GM13977 (cell line): ENCODE data around the gene LY9.

Experiments used
- DNase-seq: peaks from one replicate; pipeline ENCODE4 v3.0.0; 2012; ENCODE audit warnings: low spot score
- CTCF ChIP-seq: IDR thresholded peaks from 2 replicates; pipeline ENCODE4 v1.5.1; 2012; ENCODE audit warnings: mild to moderate bottlenecking, control low read depth; ENCODE audit not compliant: insufficient read depth; ENCODE audit errors: extremely low read depth, missing control alignments
- in situ Hi-C: fragments of 300-500 bp; cut with MboI; formaldehyde crosslinking; loops from one replicate; pipeline ENCODE4 v1.12.0; 2022; ENCODE audit warnings: low sequenced_read_pairs, low pct_unique_long_range_greater_than_20kb, mixed read lengths, inconsistent platforms; ENCODE audit not compliant: unreplicated experiment

Gene LY9

GRCh38 chr1:160829766-160830165 lies 33.8 kb downstream of the LY9 start:
- in situ Hi-C loops = loop anchor here (5.0 to 25.0 kb wide), 3 partner anchors 32 to 417 kb away; partner anchors contain the start of genes LY9 and VANGL2
- no peak for DNase-seq

GRCh38 chr1:160830321-160831153 lies 34.6 kb downstream of the LY9 start:
- peak; percentile 81 for TF ChIP-seq CTCF

More at GRCh38 chr1:160829766-160830165, 33.8 kb downstream of the LY9 start:
- TF ChIP-seq CTCF = no peak

DNA sequence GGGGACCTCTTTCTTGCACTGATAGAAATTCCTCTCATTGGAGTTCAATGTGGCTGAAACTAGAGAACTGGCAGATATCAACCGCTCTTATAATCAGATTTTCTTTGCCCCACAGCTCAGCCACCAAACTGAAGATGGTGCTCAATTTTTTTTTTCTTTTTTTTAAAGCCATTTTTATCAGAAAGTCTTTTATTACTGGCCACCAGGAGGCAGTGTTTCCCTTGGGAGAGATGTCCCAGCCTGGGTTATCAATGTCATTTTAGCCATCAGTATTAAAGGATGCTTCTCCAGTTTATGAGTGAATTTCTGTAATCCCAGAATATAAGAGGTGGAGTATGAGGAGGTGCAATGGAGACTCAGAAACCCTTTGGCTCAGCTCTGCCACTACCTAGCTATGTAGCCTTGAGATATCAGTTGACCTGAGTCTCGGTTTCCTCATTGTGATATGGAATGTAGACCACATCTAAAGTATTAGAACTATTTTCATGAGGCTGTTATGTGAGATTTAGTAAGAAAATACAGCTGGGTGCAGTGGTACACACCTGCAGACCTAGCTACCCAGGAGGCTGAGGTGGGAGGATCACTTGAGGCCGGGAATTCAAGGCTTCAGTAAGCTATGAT lies 39.1 kb downstream of the LY9 start:
- in situ Hi-C loops = loop anchor here (5.0 to 25.0 kb wide), 3 partner anchors 38 to 423 kb away; partner anchors contain the start of genes LY9 and VANGL2
- TF ChIP-seq CTCF = peak; percentile 73
- peak; percentile 25 for DNase-seq

More at GRCh38 chr1:160830321-160831153, 34.6 kb downstream of the LY9 start:
- in situ Hi-C loops = loop anchor here (5.0 to 25.0 kb wide), 3 partner anchors 33 to 418 kb away; partner anchors contain the start of genes LY9 and VANGL2
- DNase-seq = peak; percentile 53

DNA sequence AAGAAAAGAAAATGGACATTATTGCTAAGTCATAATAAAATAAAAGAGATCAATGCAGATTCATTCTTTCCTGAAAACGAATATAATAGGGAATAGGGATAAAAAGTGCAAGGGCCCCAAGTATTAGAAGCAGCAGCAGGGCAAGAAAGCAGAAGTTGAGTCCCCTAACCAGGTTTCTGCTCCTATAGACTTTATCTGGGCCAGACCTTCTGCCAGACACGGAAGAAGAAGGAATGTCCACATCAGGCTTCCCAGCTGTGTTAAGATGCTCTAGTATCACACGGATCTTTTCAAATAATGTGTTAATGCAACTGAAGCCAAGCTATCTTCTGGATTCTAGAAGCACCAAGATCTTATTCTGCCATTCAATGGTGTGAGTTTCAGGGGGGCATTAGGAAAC lies 39.8 kb downstream of the LY9 start:
- in situ Hi-C loops = loop anchor here (10.0 to 25.0 kb wide), 2 partner anchors 61 to 423 kb away; partner anchors contain the start of gene VANGL2
- no peak for TF ChIP-seq CTCF
- DNase-seq = no peak

DNA sequence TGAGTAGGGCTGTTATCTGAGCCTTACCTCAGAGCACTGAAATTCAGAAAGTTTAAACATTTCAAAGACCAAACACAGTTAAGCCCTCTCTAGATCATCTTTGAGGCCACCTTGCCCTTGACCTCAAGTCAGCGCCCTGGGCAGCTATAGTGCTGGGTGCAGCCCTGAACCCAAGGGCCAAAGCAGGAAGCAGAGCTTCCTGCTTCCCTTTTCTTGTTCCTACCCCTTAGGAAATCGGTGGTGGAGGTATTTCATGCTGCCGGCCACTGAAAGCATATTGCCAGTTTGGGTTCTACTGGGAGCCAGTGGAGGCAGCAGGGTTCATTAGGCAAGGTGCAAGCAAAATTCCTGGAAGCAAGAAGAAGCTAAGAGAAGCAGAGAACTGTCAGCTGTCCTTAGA lies 40.6 kb downstream of the LY9 start:
- TF ChIP-seq CTCF = no peak
- in situ Hi-C loops = loop anchor here (10.0 to 25.0 kb wide), 2 partner anchors 62 to 424 kb away; partner anchors contain the start of gene VANGL2

GRCh38 chr1:160836981-160837557 lies 41.1 kb downstream of the LY9 start:
- no peak for TF ChIP-seq CTCF
- in situ Hi-C loops = loop anchor here (10.0 to 25.0 kb wide), 2 partner anchors 62 to 425 kb away; partner anchors contain the start of gene VANGL2
- no peak for DNase-seq

More for the DNA sequence above, 40.6 kb downstream of the LY9 start:
- no peak for DNase-seq
